Glomerular endothelial cell (primary cell): Measurements from ENCODE around the gene RPL36A. TPM values are rescaled to one million over a fixed set of nuclear protein-coding genes. Genes with fewer than 3 reads are reported as not detected.

Experiments
- DNase-seq: peaks from one replicate; pipeline ENCODE4 v3.0.0-alpha.2; 2011; ENCODE audit warnings: low read depth, low spot score; ENCODE audit errors: extremely low read depth
- total RNA-seq: library from RNA; depleted of rRNA; stranded (reverse); fragments of >200 nt; gene quantifications from 2 replicates; pipeline ENCODE4 v1.2.3, GENCODE V29; 2015

Gene RPL36A
- 741 and 962 TPM in 2 replicates for total RNA-seq

GRCh38 chrX:101390664-101391525, at the start of gene RPL36A:
Gene RPL36A, plus strand, starts transcription at chrX:101391011. Its CDS starts 33 bp downstream, at chrX:101391044.
- peak; percentile 55 for DNase-seq

GRCh38 chrX:101347859-101348451, 42.9 kb upstream of the RPL36A start:
- no peak for DNase-seq

- no peak for DNase-seq
Observed at GRCh38 chrX:101348452-101349192, 42.2 kb upstream of the RPL36A start, which contains the start of gene TIMM8A. Gene TIMM8A, minus strand, starts transcription at chrX:101348742. Its CDS starts 78 bp downstream, at chrX:101348664.

GRCh38 chrX:101349193-101349562, 41.6 kb upstream of the RPL36A start:
- DNase-seq: no peak

GRCh38 chrX:101357166-101357795, 33.5 kb upstream of the RPL36A start:
- DNase-seq: no peak

GRCh38 chrX:101359966-101360365, 30.8 kb upstream of the RPL36A start:
- no peak for DNase-seq

- no peak for DNase-seq
Observed at GRCh38 chrX:101360390-101360789, 30.4 kb upstream of the RPL36A start.

GRCh38 chrX:101362116-101362515, 28.7 kb upstream of the RPL36A start:
- no peak for DNase-seq

GRCh38 chrX:101362757-101363156, 28.1 kb upstream of the RPL36A start:
- DNase-seq: no peak

GRCh38 chrX:101365301-101365795, 25.5 kb upstream of the RPL36A start:
- DNase-seq: no peak

- DNase-seq: no peak
Observed at GRCh38 chrX:101368800-101369199, 22.0 kb upstream of the RPL36A start.

GRCh38 chrX:101369687-101370086, 21.1 kb upstream of the RPL36A start:
- no peak for DNase-seq

- DNase-seq: no peak
Observed at GRCh38 chrX:101370888-101371504, 19.8 kb upstream of the RPL36A start.

GRCh38 chrX:101377547-101377946, 13.3 kb upstream of the RPL36A start:
- DNase-seq: no peak

- DNase-seq: no peak
Observed at GRCh38 chrX:101383679-101384205, 7.1 kb upstream of the RPL36A start.

GRCh38 chrX:101385026-101385684, 5.7 kb upstream of the RPL36A start:
- no peak for DNase-seq

GRCh38 chrX:101385795-101386541, 4.8 kb upstream of the RPL36A start, which contains the start of gene BTK:
Gene BTK, minus strand, starts transcription at chrX:101386191. Its CDS starts 10,907 bp downstream, at chrX:101375284.
- no peak for DNase-seq

- DNase-seq: no peak
Observed at GRCh38 chrX:101386542-101386885, 4.3 kb upstream of the RPL36A start.

- no peak for DNase-seq
Observed at GRCh38 chrX:101388604-101389003, 2.2 kb upstream of the RPL36A start.
